ENCODE results near the gene RAB40AL. TPM values are rescaled to one million over a fixed set of nuclear protein-coding genes. Genes with fewer than 3 reads are reported as not detected.

RAB40AL gene
- total RNA-seq, 4 donors from 2014 or later: 0.97 TPM; not detected in 3

- peaks cover 0 to 4% (median 0%) of the 10 kb centered on the region in 3 donors for H3K27me3 ChIP-seq
- no peak for ATAC-seq
- no peak for TF ChIP-seq POLR2A (IDR thresholded peaks at IDR 0.05)
- TF ChIP-seq, protein P1, sequence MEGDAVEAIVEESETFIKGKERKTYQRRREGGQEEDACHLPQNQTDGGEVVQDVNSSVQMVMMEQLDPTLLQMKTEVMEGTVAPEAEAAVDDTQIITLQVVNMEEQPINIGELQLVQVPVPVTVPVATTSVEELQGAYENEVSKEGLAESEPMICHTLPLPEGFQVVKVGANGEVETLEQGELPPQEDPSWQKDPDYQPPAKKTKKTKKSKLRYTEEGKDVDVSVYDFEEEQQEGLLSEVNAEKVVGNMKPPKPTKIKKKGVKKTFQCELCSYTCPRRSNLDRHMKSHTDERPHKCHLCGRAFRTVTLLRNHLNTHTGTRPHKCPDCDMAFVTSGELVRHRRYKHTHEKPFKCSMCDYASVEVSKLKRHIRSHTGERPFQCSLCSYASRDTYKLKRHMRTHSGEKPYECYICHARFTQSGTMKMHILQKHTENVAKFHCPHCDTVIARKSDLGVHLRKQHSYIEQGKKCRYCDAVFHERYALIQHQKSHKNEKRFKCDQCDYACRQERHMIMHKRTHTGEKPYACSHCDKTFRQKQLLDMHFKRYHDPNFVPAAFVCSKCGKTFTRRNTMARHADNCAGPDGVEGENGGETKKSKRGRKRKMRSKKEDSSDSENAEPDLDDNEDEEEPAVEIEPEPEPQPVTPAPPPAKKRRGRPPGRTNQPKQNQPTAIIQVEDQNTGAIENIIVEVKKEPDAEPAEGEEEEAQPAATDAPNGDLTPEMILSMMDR (IDR thresholded peaks at IDR 0.05 in 4 of 5, conservative IDR thresholded peaks at IDR 0.05 in 1 of 5): no peak
- H3K4me1 ChIP-seq: no peaks in the 10 kb centered on the region
- no peak overlapping the region for H3K27ac ChIP-seq
- in situ Hi-C loops (cut with MboI; ENCODE audit: low sequenced_read_pairs in 4 of 4) (no loop called here), intact Hi-C loops (cut with DNase I; ENCODE audit: low total_unique reads) (no loop called here)
- H3K4me3 ChIP-seq: no peak overlapping the region
- no peak for DNase-seq
- H3K9me3 ChIP-seq: no peaks in the 10 kb centered on the region
- no peaks in the 10 kb centered on the region for H3K36me3 ChIP-seq
Measured at GRCh38 chrX:102978594-102978993, 41.5 kb downstream of the RAB40AL start.

DNA sequence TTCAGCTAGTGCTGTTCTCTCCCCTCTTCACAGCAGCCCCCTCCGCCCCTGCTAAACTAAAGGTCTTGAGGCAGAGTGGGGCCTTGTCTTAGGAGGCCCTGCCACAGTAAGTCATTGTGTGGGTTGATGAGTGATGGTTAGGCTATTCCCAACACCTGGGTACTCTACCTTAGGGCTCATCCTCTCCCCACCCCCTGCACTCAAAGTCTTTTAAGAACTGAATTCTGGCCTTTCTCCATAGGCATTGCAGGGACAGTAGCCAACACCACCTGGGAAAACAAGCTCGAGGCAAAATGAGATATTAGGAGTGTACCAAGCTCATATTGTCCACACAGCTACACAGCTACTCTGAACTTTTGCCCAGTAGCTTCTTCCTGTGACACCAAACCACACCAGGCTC is 42.5 kb downstream of the RAB40AL start:
- Histone ChIP-seq H3K4me1 (no peaks in the 10 kb centered on the region), H3K36me3 (no peaks in the 10 kb centered on the region), H3K9me3 (no peaks in the 10 kb centered on the region), H3K27ac (no peak overlapping the region), H3K27me3 (peaks cover 0 to 4% (median 0%) of the 10 kb centered on the region in 3 donors), H3K4me3 (no peak overlapping the region)
- ATAC-seq (no peak), DNase-seq (no peak)
- intact Hi-C loops (cut with DNase I; ENCODE audit: low total_unique reads) (no loop called here), in situ Hi-C loops (cut with MboI; ENCODE audit: low sequenced_read_pairs in 4 of 4) (no loop called here)
- TF ChIP-seq POLR2A (IDR thresholded peaks at IDR 0.05): no peak

DNA sequence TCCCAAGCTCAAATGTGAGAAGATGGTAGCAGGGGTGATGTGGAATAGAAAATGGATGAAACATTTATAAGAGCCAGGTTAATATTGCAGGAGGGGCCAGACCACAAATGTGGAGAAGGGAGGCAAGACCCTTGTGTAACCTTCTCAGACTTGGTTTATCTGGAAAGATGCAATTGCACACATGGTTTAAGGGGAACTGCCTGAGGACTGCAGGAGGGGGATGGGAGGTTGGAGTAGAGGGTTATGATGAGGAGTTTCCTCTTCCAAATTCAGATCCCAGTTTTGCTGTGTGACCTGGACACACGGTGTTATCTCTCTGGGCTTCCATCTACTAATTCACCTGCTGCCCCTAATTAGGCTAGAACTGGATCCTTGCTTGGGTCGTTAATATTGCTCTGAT is 46.1 kb downstream of the RAB40AL start:
- intact Hi-C loops (cut with DNase I; ENCODE audit: low total_unique reads) (no loop called here), in situ Hi-C loops (cut with MboI; ENCODE audit: low sequenced_read_pairs in 4 of 4) (no loop called here)
- DNase-seq (no peak), ATAC-seq (no peak)
- Histone ChIP-seq H3K27ac (no peak overlapping the region), H3K36me3 (no peaks in the 10 kb centered on the region), H3K4me3 (no peak overlapping the region), H3K4me1 (no peaks in the 10 kb centered on the region), H3K9me3 (no peaks in the 10 kb centered on the region), H3K27me3 (peaks cover 0 to 4% (median 0%) of the 10 kb centered on the region in 3 donors)
- TF ChIP-seq, protein P1 (IDR thresholded peaks at IDR 0.05 in 4 of 5, conservative IDR thresholded peaks at IDR 0.05 in 1 of 5): no peak
- no peak for TF ChIP-seq POLR2A (IDR thresholded peaks at IDR 0.05)

DNA sequence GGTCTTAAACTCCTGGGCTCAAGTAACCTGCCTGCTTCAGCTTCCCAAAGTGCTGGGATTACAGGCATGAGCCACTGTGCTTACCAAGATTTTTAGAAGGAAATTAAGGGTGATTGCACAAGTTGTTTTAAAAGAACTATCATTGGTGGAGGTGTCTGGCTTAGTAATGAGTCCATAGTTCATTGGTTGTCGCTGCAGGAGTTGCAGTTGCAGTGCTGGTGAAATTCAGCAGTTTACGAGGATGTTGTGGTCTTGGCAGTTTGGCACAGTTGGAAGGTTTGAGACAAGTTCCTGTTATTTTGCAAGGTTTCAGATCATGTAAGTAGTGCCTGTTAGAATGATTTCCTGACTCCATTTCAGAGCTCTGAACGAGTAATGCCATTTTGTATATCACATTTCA is 48.1 kb downstream of the RAB40AL start:
- H3K4me1 ChIP-seq: no peaks in the 10 kb centered on the region
- no peak for TF ChIP-seq POLR2A (IDR thresholded peaks at IDR 0.05)
- TF ChIP-seq, protein P1 (IDR thresholded peaks at IDR 0.05 in 4 of 5, conservative IDR thresholded peaks at IDR 0.05 in 1 of 5): no peak
- intact Hi-C loops (cut with DNase I; ENCODE audit: low total_unique reads): no loop called here
- no peaks in the 10 kb centered on the region for H3K36me3 ChIP-seq
- H3K27me3 ChIP-seq: peaks cover 0 to 4% (median 0%) of the 10 kb centered on the region in 3 donors
- H3K27ac ChIP-seq: no peak overlapping the region
- H3K4me3 ChIP-seq: no peak overlapping the region
- ATAC-seq (no peak), DNase-seq (no peak)
- no peaks in the 10 kb centered on the region for H3K9me3 ChIP-seq
- in situ Hi-C loops (cut with MboI; ENCODE audit: low sequenced_read_pairs in 4 of 4): no loop called here

Other genes with a start within 250 kb of the RAB40AL start
- gene GPRASP2, start 224.8 kb upstream of the RAB40AL start, total RNA-seq: 1 to 10 TPM in 3 of 4 donors, under 1 TPM in 1; 0.80 to 3.6 (median 2.1) TPM
- gene GPRASP3, start 216.5 kb upstream of the RAB40AL start, total RNA-seq: 1 to 10 TPM; 1.4 to 3.4 (median 2.7) TPM
- not detected for gene BEX1, start 126.9 kb downstream of the RAB40AL start, total RNA-seq
- gene NXF3, start 155.9 kb downstream of the RAB40AL start, total RNA-seq: 1 to 10 TPM in 1 of 4 donors, not detected in 3; 1.2 TPM